PFSK-1 (cell line): ENCODE data around the gene BRD7.

Experiments used
- FOXP2 ChIP-seq: optimal IDR thresholded peaks from 2 replicates; pipeline ENCODE3; 2011; ENCODE audit warnings: borderline replicate concordance, control low read depth, inconsistent platforms; ENCODE audit not compliant: insufficient read depth; ENCODE audit errors: extremely low read length, extremely low read depth
- POLR2AphosphoS5 ChIP-seq: IDR thresholded peaks from 2 replicates; pipeline ENCODE4 v1.6.1; 2012; ENCODE audit warnings: low read depth, mild to moderate bottlenecking, control low read depth, low read length, moderate library complexity
- REST ChIP-seq, 2 experiments: IDR thresholded peaks; 2 replicates each; pipeline versions ENCODE4 v1.6.1 to v1.8.0; 2011 to 2012; ENCODE audit warnings: low read depth in 2 of 2, low read length in 2 of 2, control low read depth in 1 of 2, inconsistent platforms in 1 of 2, mild to moderate bottlenecking in 1 of 2, moderate library complexity in 1 of 2; ENCODE audit not compliant: insufficient read depth in 1 of 2
- SIN3A ChIP-seq: IDR thresholded peaks from 2 replicates; pipeline ENCODE4 v1.6.1; 2012; ENCODE audit warnings: mild to moderate bottlenecking, low read length, moderate library complexity, borderline replicate concordance; ENCODE audit not compliant: insufficient read depth
- TAF1 ChIP-seq: IDR thresholded peaks from 2 replicates; pipeline ENCODE4 v1.6.1; 2012; ENCODE audit warnings: low read length, control low read depth, borderline replicate concordance; ENCODE audit not compliant: insufficient read depth

- no peak for TF ChIP-seq REST (IDR thresholded peaks at IDR 0.05; ENCODE audit: insufficient read depth in 1 of 2, low read depth in 2 of 2, low read length in 2 of 2)
- TF ChIP-seq TAF1 = no peak
- TF ChIP-seq FOXP2 = no peak
- no peak for TF ChIP-seq POLR2AphosphoS5
- no peak for TF ChIP-seq SIN3A
These were observed 46.5 kb downstream of the BRD7 start for GRCh38 chr16:50322333-50322732.
